Measurements from ENCODE around the gene HTR3B. TPM values are rescaled to one million over a fixed set of nuclear protein-coding genes. Genes with fewer than 3 reads are reported as not detected.

The HTR3B gene, protein sequence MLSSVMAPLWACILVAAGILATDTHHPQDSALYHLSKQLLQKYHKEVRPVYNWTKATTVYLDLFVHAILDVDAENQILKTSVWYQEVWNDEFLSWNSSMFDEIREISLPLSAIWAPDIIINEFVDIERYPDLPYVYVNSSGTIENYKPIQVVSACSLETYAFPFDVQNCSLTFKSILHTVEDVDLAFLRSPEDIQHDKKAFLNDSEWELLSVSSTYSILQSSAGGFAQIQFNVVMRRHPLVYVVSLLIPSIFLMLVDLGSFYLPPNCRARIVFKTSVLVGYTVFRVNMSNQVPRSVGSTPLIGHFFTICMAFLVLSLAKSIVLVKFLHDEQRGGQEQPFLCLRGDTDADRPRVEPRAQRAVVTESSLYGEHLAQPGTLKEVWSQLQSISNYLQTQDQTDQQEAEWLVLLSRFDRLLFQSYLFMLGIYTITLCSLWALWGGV
- not detected for total RNA-seq

DNA sequence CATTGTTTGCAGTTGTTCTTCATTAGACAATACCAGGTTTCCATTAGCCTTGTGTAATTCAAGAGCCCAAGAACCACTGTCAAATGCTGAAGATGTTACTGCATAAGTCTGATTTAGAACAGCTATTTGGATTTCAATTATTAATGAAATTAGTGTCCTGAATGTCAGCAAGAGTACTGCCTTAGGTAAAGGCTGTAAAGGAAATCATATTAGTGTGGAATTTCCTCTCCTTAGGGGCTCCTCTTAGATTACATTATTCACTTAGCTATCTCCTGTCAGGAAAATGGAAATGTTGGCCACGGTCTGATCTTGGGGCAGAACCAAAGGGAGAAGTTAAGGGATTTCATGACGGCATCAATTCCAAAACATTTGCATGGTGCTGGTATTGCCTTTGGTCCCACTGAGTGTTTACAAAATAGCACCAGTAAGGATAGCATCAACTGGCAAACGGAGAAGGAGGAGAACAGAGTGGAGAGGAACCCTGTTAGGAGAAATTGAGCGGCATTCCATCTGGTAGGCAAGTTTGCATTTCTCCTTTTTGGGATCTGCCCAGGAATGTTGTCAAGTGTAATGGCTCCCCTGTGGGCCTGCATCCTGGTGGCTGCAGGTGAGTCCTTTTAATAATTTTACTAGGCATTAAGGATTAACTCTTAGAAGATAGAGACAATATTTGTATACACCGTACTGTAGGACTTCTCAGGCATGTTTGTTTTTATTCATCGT lies at the start of gene HTR3B:
Gene HTR3B (plus strand): TSS at position 418 of the 723 bp plus-strand sequence. CDS start 138 bp downstream, at position 556.
- 67% methylated on average over 6 of the region's 6 CpGs for WGBS
- intact Hi-C loops (cut with DNase I) = no loop called here

DNA sequence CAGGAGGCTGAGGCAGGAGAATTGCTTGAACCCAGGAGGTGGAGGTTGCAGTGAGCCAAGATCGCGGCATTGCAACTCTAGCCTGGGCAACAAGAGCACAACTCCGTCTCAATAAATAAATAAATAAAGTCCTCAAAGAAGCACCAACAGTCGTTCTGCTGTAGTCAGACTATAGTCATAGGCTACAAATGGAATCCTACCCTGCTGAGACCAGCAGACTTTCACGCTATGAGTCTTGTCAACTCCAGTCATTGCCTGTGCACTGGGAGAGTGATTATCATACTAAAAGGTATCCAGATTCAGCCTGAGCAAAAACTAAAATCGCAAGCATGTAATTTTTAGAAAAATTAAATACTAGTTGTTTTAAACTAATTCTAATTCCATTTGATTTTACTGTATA lies 48.8 kb upstream of the HTR3B start:
- intact Hi-C loops (cut with DNase I) = no loop called here
- peaks cover 13 to 23% (median 20%) of the 10 kb centered on the region in 4 donors for H3K36me3 ChIP-seq
- H3K4me3 ChIP-seq = no peak overlapping the region
- no peaks in the 10 kb centered on the region for H3K27me3 ChIP-seq
- DNase-seq (ENCODE audit: extremely low spot score) = no peak
- peaks cover 4 to 15% (median 10%) of the 10 kb centered on the region in 4 donors for H3K4me1 ChIP-seq
- H3K9me3 ChIP-seq = no peaks in the 10 kb centered on the region
- no peak overlapping the region for H3K27ac ChIP-seq (replicated peaks in 1 of 4)
- TF ChIP-seq POLR2A (IDR thresholded peaks at IDR 0.05; ENCODE audit: low read depth) (no peak), POLR2AphosphoS5 (IDR thresholded peaks at IDR 0.05) (no peak), EP300 (IDR thresholded peaks at IDR 0.05) (no peak)
- TF ChIP-seq, protein P1, sequence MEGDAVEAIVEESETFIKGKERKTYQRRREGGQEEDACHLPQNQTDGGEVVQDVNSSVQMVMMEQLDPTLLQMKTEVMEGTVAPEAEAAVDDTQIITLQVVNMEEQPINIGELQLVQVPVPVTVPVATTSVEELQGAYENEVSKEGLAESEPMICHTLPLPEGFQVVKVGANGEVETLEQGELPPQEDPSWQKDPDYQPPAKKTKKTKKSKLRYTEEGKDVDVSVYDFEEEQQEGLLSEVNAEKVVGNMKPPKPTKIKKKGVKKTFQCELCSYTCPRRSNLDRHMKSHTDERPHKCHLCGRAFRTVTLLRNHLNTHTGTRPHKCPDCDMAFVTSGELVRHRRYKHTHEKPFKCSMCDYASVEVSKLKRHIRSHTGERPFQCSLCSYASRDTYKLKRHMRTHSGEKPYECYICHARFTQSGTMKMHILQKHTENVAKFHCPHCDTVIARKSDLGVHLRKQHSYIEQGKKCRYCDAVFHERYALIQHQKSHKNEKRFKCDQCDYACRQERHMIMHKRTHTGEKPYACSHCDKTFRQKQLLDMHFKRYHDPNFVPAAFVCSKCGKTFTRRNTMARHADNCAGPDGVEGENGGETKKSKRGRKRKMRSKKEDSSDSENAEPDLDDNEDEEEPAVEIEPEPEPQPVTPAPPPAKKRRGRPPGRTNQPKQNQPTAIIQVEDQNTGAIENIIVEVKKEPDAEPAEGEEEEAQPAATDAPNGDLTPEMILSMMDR (IDR thresholded peaks at IDR 0.05) = no peak
- WGBS = 92% methylated on average over 6 of the region's 6 CpGs

More for the DNA sequence above, at the start of gene HTR3B:
- TF ChIP-seq EP300 (IDR thresholded peaks at IDR 0.05) = no peak
- TF ChIP-seq, protein P1 (IDR thresholded peaks at IDR 0.05) = no peak
- no peak for TF ChIP-seq POLR2A (IDR thresholded peaks at IDR 0.05; ENCODE audit: low read depth)
- TF ChIP-seq POLR2AphosphoS5 (IDR thresholded peaks at IDR 0.05) = no peak
- no peak for DNase-seq (ENCODE audit: extremely low spot score)
- Histone ChIP-seq H3K27me3 (peaks cover 0 to 28% (median 0%) of the 10 kb centered on the region in 4 donors), H3K36me3 (no peaks in the 10 kb centered on the region), H3K4me1 (no peaks in the 10 kb centered on the region), H3K27ac (replicated peaks in 1 of 4) (no peak within 1 kb of the TSS), H3K4me3 (no peak within 1 kb of the TSS), H3K9me3 (no peaks in the 10 kb centered on the region)

DNA sequence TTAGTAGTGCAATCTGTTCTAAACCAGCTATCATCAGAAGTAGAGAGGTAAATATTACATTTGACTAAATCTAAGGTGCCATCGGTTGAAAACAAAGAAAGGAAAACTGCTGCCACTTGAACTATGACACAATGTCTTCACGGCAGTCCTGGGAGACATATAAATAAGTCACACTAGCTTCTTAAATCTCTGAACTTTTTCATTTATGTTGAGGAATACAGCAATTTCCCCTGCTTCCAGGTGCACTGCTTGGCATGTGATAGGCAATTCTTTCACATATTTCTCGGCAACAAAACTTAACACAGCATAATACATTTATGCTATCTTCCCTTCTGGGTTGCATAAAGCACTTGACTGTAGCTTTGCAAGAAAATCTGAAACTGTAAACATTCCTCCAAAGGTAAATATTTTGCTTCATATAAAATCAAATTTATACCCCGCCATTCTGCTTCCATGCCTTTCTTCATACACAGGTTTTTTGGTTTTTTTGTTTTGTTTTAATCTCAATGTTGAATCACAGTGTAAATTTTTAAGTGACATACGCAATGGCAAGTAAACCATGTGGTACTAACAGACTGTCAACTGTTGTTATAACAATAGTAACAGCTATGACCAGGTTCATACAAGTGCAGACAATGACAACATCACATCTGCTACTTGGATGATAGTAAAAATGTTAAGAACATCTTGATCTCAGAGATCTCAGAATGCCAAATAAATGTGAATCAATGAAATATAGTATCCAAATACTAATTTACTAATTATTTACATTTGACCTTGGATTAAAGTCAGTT lies 47.4 kb upstream of the HTR3B start:
- TF ChIP-seq POLR2AphosphoS5 (IDR thresholded peaks at IDR 0.05) = no peak
- no peaks in the 10 kb centered on the region for H3K27me3 ChIP-seq
- WGBS = 81% methylated on average over 5 of the region's 5 CpGs
- no peak for DNase-seq (ENCODE audit: extremely low spot score)
- no peak overlapping the region for H3K27ac ChIP-seq (replicated peaks in 1 of 4)
- intact Hi-C loops (cut with DNase I) = no loop called here
- no peak overlapping the region for H3K4me3 ChIP-seq
- peaks cover 7 to 15% (median 11%) of the 10 kb centered on the region in 4 donors for H3K4me1 ChIP-seq
- H3K36me3 ChIP-seq = peaks cover 3 to 10% (median 7%) of the 10 kb centered on the region in 4 donors
- no peaks in the 10 kb centered on the region for H3K9me3 ChIP-seq

DNA sequence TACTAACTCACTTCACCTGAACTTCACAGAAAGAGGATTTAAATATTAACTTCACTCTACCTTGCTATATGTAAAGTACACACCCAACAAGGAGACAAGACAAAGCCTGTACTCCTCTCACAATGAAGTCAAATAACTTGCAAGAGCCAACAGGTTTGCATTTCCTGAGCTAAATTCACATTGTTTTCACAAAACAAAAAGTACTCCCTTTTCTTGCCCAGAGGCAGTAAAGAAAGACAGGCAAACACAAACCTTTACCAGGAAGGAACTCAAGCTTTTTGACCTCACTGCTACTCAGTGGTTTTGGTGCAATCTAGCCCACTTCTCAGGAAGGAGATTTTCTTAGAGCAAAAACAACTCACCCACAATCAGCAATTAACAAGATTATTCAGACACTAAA lies 44.9 kb upstream of the HTR3B start:
- H3K27ac ChIP-seq (replicated peaks in 1 of 4) = no peak overlapping the region
- TF ChIP-seq, protein P1 (IDR thresholded peaks at IDR 0.05) = no peak
- TF ChIP-seq EP300 (IDR thresholded peaks at IDR 0.05) = no peak
- no peaks in the 10 kb centered on the region for H3K9me3 ChIP-seq
- no peaks in the 10 kb centered on the region for H3K27me3 ChIP-seq
- intact Hi-C loops (cut with DNase I) = no loop called here
- DNase-seq (ENCODE audit: extremely low spot score) = no peak
- H3K4me3 ChIP-seq = no peak overlapping the region
- H3K36me3 ChIP-seq = no peaks in the 10 kb centered on the region
- peaks cover 3 to 9% (median 8%) of the 10 kb centered on the region in 4 donors for H3K4me1 ChIP-seq

DNA sequence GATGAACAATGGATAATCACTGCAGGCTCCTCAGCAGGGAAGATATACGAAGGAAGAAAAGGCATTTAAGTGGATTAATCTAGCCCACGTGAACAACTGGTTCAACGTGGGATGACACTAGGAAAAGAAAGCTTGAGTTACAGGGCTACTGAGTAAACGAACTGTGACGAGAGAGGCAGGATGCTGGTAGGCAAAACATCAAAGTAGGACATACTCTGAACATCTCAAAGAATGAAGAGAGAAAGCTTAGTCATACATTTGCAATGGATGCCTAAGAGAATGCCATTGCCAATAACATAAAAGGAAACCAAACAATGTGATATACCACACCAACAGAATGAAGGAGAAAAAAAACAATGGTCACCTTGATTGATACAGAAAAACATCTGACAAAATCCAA lies 42.2 kb upstream of the HTR3B start:
- H3K4me1 ChIP-seq = peaks cover 0 to 9% (median 2%) of the 10 kb centered on the region in 4 donors
- no peak for DNase-seq (ENCODE audit: extremely low spot score)
- TF ChIP-seq EP300 (IDR thresholded peaks at IDR 0.05) = no peak
- no peak for TF ChIP-seq POLR2AphosphoS5 (IDR thresholded peaks at IDR 0.05)
- TF ChIP-seq, protein P1 (IDR thresholded peaks at IDR 0.05) = no peak
- TF ChIP-seq POLR2A (IDR thresholded peaks at IDR 0.05; ENCODE audit: low read depth) = no peak
- no peaks in the 10 kb centered on the region for H3K9me3 ChIP-seq
- no peak overlapping the region for H3K27ac ChIP-seq (replicated peaks in 1 of 4)
- WGBS = 73% methylated on average over 5 of the region's 5 CpGs
- H3K27me3 ChIP-seq = no peaks in the 10 kb centered on the region
- no peak overlapping the region for H3K4me3 ChIP-seq
- H3K36me3 ChIP-seq = peaks cover 0 to 5% (median 1%) of the 10 kb centered on the region in 4 donors
- intact Hi-C loops (cut with DNase I) = no loop called here
